ENCODE measurements around the gene UBAC2. TPM values are rescaled to one million over a fixed set of nuclear protein-coding genes. Genes with fewer than 3 reads are reported as not detected.
"Not testable (repeated sequence)": the region's sequence is repeated elsewhere in the genome, so short reads cannot be mapped to it uniquely, and the experiment has no call there.

The UBAC2 gene
- total RNA-seq, 2 experiments from 2014 or later = 48.4 to 56.3 TPM

GRCh38 chr13:99390601-99391000 lies 189.9 kb downstream of the UBAC2 start:
- peaks cover 40% of the 10 kb centered on the region for H3K4me1 Mint-ChIP-seq
- POLR2A ChIA-PET = interaction anchor here (0.7 kb wide), 1 partner anchor 119 kb away, joined by 3 read pairs; no protein-coding TSS in a partner anchor
- DNase-seq (no peak), ATAC-seq (no peak)
- H3K27me3 Mint-ChIP-seq = no peaks in the 10 kb centered on the region
- CTCF ChIA-PET = interaction anchor here (0.5 to 7.4 kb wide), 3 partner anchors 45 to 357 kb away, joined by 3 to 131 read pairs (median 3); no protein-coding TSS in a partner anchor
- H3K9me3 Mint-ChIP-seq (ENCODE audit: low read depth) = no peaks in the 10 kb centered on the region
- intact Hi-C loops (cut with DNase I, micrococcal nuclease) = no loop called here
- no peak overlapping the region for H3K4me3 Mint-ChIP-seq
- peaks cover 21% of the 10 kb centered on the region for H3K36me3 Mint-ChIP-seq (ENCODE audit: low read depth)
- H3K27ac Mint-ChIP-seq = no peak overlapping the region

- Mint-ChIP-seq H3K4me1 (peaks cover 27% of the 10 kb centered on the region), H3K9me3 (ENCODE audit: low read depth) (no peaks in the 10 kb centered on the region), H3K27ac (no peak overlapping the region), H3K36me3 (ENCODE audit: low read depth) (peaks cover 11% of the 10 kb centered on the region), H3K4me3 (no peak overlapping the region), H3K27me3 (no peaks in the 10 kb centered on the region)
- no peak for ATAC-seq
- DNase-seq = no peak
- CTCF ChIA-PET = interaction anchor here (0.6 to 7.4 kb wide), 3 partner anchors 34 to 61 kb away, joined by 3 to 131 read pairs (median 3); no protein-coding TSS in a partner anchor
- POLR2A ChIA-PET = no interaction called here
- intact Hi-C loops (cut with DNase I, micrococcal nuclease) = no loop called here
These were observed 191.3 kb downstream of the UBAC2 start for GRCh38 chr13:99391781-99392469.

- Mint-ChIP-seq H3K9me3 (ENCODE audit: low read depth) (no peaks in the 10 kb centered on the region), H3K27me3 (no peaks in the 10 kb centered on the region), H3K4me3 (no peak overlapping the region), H3K27ac (no peak overlapping the region), H3K36me3 (ENCODE audit: low read depth) (peaks cover 6% of the 10 kb centered on the region), H3K4me1 (peaks cover 20% of the 10 kb centered on the region)
- no peak for DNase-seq
- POLR2A ChIA-PET = no interaction called here
- CTCF ChIA-PET = interaction anchor here (0.6 to 7.4 kb wide), 7 partner anchors 21 to 1009 kb away, joined by 3 to 131 read pairs (median 3); no protein-coding TSS in a partner anchor
- intact Hi-C loops (cut with DNase I, micrococcal nuclease) = no loop called here
- ATAC-seq = no peak
These were observed 191.9 kb downstream of the UBAC2 start for GRCh38 chr13:99392470-99393135.

DNA sequence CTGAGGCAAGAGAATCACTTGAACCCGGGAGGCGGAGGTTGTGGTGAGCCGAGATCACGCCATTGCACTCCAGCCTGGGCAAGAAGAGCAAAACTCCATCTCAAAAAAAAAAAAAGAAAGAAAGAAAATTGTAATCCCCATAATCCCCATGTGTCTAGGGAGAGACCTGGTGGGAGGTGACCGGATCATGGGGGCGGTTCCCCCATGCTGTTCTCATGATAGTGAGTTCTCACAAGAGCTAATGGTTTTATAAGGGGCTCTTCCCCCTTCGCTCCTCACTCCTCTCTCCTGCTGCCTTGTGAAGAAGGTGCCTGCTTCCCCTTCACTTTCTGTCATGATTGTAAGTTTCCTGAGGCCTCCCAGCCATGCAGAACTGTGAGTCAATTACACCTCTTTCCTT lies 192.7 kb downstream of the UBAC2 start:
- ATAC-seq; H3K27me3 Mint-ChIP-seq; DNase-seq; H3K4me3 Mint-ChIP-seq; H3K36me3 Mint-ChIP-seq (ENCODE audit: low read depth); POLR2A ChIA-PET; intact Hi-C loops (cut with DNase I, micrococcal nuclease); H3K9me3 Mint-ChIP-seq (ENCODE audit: low read depth): not testable (repeated sequence)
- H3K4me1 Mint-ChIP-seq = peaks cover 14% of the 10 kb centered on the region
- H3K27ac Mint-ChIP-seq = peak overlapping the region; percentile 13
- CTCF ChIA-PET = interaction anchor here (0.7 to 1.1 kb wide), 3 partner anchors 44 to 1008 kb away, joined by 3 to 5 read pairs (median 3); no protein-coding TSS in a partner anchor

GRCh38 chr13:99393791-99394735 lies 193.4 kb downstream of the UBAC2 start:
- H3K36me3 Mint-ChIP-seq (ENCODE audit: low read depth) = peaks cover 2% of the 10 kb centered on the region
- H3K27me3 Mint-ChIP-seq = no peaks in the 10 kb centered on the region
- CTCF ChIA-PET = interaction anchor here (0.6 to 1.5 kb wide), 5 partner anchors 18 to 217 kb away, joined by 3 to 5 read pairs (median 3); no protein-coding TSS in a partner anchor
- no peak for ATAC-seq
- intact Hi-C loops (cut with DNase I, micrococcal nuclease) = no loop called here
- H3K9me3 Mint-ChIP-seq (ENCODE audit: low read depth) = no peaks in the 10 kb centered on the region
- peak overlapping the region; percentile 13 for H3K27ac Mint-ChIP-seq
- H3K4me1 Mint-ChIP-seq = peaks cover 18% of the 10 kb centered on the region
- no peak for DNase-seq
- POLR2A ChIA-PET = no interaction called here
- no peak overlapping the region for H3K4me3 Mint-ChIP-seq

DNA sequence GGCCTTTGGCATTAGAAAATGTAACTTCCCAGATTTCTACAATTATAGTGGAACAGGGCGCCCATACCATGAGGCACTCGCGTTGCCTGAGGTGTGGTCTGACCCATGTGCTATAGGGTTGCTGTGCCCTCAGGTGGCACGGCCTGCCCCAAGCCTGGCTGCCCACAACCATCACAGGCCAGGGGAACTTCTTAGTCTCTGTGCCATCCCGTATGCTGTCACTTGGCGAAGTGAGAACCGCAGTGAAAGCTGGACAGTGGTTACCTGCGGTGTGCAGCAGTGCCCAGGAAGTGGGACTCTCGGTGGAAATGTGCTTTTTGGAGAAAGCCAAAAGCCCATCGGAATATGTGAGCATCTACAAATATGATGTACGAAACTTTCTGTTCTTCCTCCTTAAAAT lies 194.8 kb downstream of the UBAC2 start:
- H3K36me3 Mint-ChIP-seq (ENCODE audit: low read depth) = peaks cover 6% of the 10 kb centered on the region
- H3K27ac Mint-ChIP-seq = no peak overlapping the region
- CTCF ChIA-PET = interaction anchor here (1.5 kb wide), 1 partner anchor 126 kb away, joined by 4 read pairs; no protein-coding TSS in a partner anchor
- H3K27me3 Mint-ChIP-seq = no peaks in the 10 kb centered on the region
- POLR2A ChIA-PET = no interaction called here
- no peak for ATAC-seq
- peaks cover 30% of the 10 kb centered on the region for H3K4me1 Mint-ChIP-seq
- intact Hi-C loops (cut with DNase I, micrococcal nuclease) = no loop called here
- peak; percentile 3 for DNase-seq
- no peaks in the 10 kb centered on the region for H3K9me3 Mint-ChIP-seq (ENCODE audit: low read depth)
- H3K4me3 Mint-ChIP-seq = no peak overlapping the region

- peaks cover 35% of the 10 kb centered on the region for H3K4me1 Mint-ChIP-seq
- POLR2A ChIA-PET = no interaction called here
- H3K27ac Mint-ChIP-seq = no peak overlapping the region
- intact Hi-C loops (cut with DNase I, micrococcal nuclease) = no loop called here
- H3K27me3 Mint-ChIP-seq = no peaks in the 10 kb centered on the region
- no peak overlapping the region for H3K4me3 Mint-ChIP-seq
- ATAC-seq (no peak), DNase-seq (peak; percentile 1)
- H3K9me3 Mint-ChIP-seq (ENCODE audit: low read depth) = no peaks in the 10 kb centered on the region
- CTCF ChIA-PET = interaction anchor here (3.2 kb wide), 1 partner anchor 9 kb away, joined by 17 read pairs; no protein-coding TSS in a partner anchor
- H3K36me3 Mint-ChIP-seq (ENCODE audit: low read depth) = peaks cover 13% of the 10 kb centered on the region
These were observed 195.8 kb downstream of the UBAC2 start for GRCh38 chr13:99396446-99396845.

GRCh38 chr13:99398071-99398470 lies 197.4 kb downstream of the UBAC2 start:
- H3K4me3 Mint-ChIP-seq = no peak overlapping the region
- DNase-seq (peak; percentile 1), ATAC-seq (no peak)
- H3K9me3 Mint-ChIP-seq (ENCODE audit: low read depth) = peaks cover 8% of the 10 kb centered on the region
- ChIA-PET POLR2A (no interaction called here), CTCF (interaction anchor here (0.6 to 3.2 kb wide), 4 partner anchors 11 to 222 kb away, joined by 3 to 17 read pairs (median 4); no protein-coding TSS in a partner anchor)
- H3K4me1 Mint-ChIP-seq = peaks cover 40% of the 10 kb centered on the region
- no peaks in the 10 kb centered on the region for H3K27me3 Mint-ChIP-seq
- H3K36me3 Mint-ChIP-seq (ENCODE audit: low read depth) = peaks cover 20% of the 10 kb centered on the region
- intact Hi-C loops (cut with DNase I, micrococcal nuclease) = no loop called here
- H3K27ac Mint-ChIP-seq = no peak overlapping the region

GRCh38 chr13:99398916-99399622 lies 198.4 kb downstream of the UBAC2 start:
- CTCF ChIA-PET = interaction anchor here (1.8 to 3.2 kb wide), 2 partner anchors 12 to 14 kb away, joined by 4 to 17 read pairs; no protein-coding TSS in a partner anchor
- peaks cover 45% of the 10 kb centered on the region for H3K4me1 Mint-ChIP-seq
- peaks cover 25% of the 10 kb centered on the region for H3K36me3 Mint-ChIP-seq (ENCODE audit: low read depth)
- no peaks in the 10 kb centered on the region for H3K27me3 Mint-ChIP-seq
- POLR2A ChIA-PET = interaction anchor here (0.6 kb wide), 1 partner anchor 13 kb away, joined by 3 read pairs; no protein-coding TSS in a partner anchor
- intact Hi-C loops (cut with DNase I, micrococcal nuclease) = no loop called here
- DNase-seq (peak; percentile 1), ATAC-seq (no peak)
- H3K4me3 Mint-ChIP-seq = peak overlapping the region; percentile 50
- no peak overlapping the region for H3K27ac Mint-ChIP-seq
- H3K9me3 Mint-ChIP-seq (ENCODE audit: low read depth) = peaks cover 8% of the 10 kb centered on the region

GRCh38 chr13:99399623-99399974 lies 198.9 kb downstream of the UBAC2 start:
- ChIA-PET POLR2A (no interaction called here), CTCF (no interaction called here)
- Mint-ChIP-seq H3K27me3 (no peaks in the 10 kb centered on the region), H3K4me3 (peak overlapping the region; percentile 50), H3K27ac (peak overlapping the region; percentile 90), H3K4me1 (peaks cover 51% of the 10 kb centered on the region), H3K9me3 (ENCODE audit: low read depth) (peaks cover 8% of the 10 kb centered on the region), H3K36me3 (ENCODE audit: low read depth) (peaks cover 26% of the 10 kb centered on the region)
- peak; percentile 6 for DNase-seq
- no peak for ATAC-seq
- intact Hi-C loops (cut with DNase I, micrococcal nuclease) = no loop called here
